ENCODE data around the gene JUN. TPM values are rescaled to one million over a fixed set of nuclear protein-coding genes. Genes with fewer than 3 reads are reported as not detected.

The JUN gene
- total and polyA plus RNA-seq, 2 donors from 2014 or later, result 41.8 to 109 TPM

- DNase-seq (peak in 2 of 5 donors; percentile 57 to 64), FAIRE-seq (no peak)
- H3K27ac ChIP-seq (ENCODE audit: low read depth in 2 of 2, low read length in 2 of 2), result no peak overlapping the region
- TF ChIP-seq CTCF (IDR thresholded peaks at IDR 0.05; ENCODE audit: borderline replicate concordance, extremely low read depth, insufficient read depth), result no peak
- no peak overlapping the region for H3K9ac ChIP-seq (ENCODE audit: low read length in 3 of 3)
- no peaks in the 10 kb centered on the region for H3K27me3 ChIP-seq (ENCODE audit: control insufficient read depth, insufficient read depth, low read length)
- no peaks in the 10 kb centered on the region for H3K9me3 ChIP-seq (ENCODE audit: control insufficient read depth in 2 of 3, insufficient read depth in 1 of 3, low read length in 3 of 3)
- H3K4me3 ChIP-seq (ENCODE audit: low read length in 3 of 3), result no peak overlapping the region
- peaks cover 0 to 3% (median 2%) of the 10 kb centered on the region in 3 donors for H3K4me1 ChIP-seq (ENCODE audit: control insufficient read depth in 2 of 3, insufficient read depth in 2 of 3, low read depth in 1 of 3, low read length in 3 of 3)
- H3K36me3 ChIP-seq (ENCODE audit: control insufficient read depth in 2 of 3, insufficient read depth in 3 of 3, low read length in 3 of 3), result peaks cover 0 to 5% (median 0%) of the 10 kb centered on the region in 3 donors
- intact Hi-C loops (cut with DNase I), result no loop called here
These were observed 4.6 kb downstream of the JUN start for GRCh38 chr1:58779059-58779754.

DNA sequence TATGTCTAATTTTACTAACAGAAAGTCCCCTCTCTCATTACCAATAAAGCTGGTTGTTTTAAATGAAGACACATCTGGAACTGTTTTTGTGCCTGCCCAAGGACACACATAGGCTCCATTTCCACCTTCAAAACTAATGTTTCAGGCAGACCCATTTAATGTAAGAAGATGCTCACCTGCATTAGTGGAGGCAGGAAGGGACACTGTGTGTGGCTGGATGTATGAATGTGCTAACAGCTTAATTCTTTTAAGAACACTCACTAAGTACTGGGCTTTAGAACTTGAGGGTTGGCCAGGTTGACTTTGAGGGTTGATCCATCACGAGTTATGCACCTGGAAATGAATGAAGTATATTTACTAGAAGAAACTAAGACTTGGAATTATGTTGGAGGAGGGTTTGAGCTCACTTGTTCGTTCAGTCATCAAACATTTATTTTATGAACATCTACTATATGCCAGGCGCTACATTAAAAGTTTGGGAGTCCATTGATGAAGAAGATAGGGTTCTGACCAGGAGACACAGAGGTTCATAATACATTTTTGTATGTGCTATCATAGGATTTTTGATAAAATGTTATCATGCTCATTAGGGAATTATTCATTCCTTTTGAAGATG lies 5.4 kb downstream of the JUN start:
- FAIRE-seq, result no peak
- intact Hi-C loops (cut with DNase I), result no loop called here
- H3K9ac ChIP-seq (ENCODE audit: low read length in 3 of 3), result no peak overlapping the region
- peaks cover 0 to 5% (median 0%) of the 10 kb centered on the region in 3 donors for H3K36me3 ChIP-seq (ENCODE audit: control insufficient read depth in 2 of 3, insufficient read depth in 3 of 3, low read length in 3 of 3)
- peak in 1 of 5 donors; percentile 53 for DNase-seq
- H3K4me3 ChIP-seq (ENCODE audit: low read length in 3 of 3), result no peak overlapping the region
- H3K9me3 ChIP-seq (ENCODE audit: control insufficient read depth in 2 of 3, insufficient read depth in 1 of 3, low read length in 3 of 3), result no peaks in the 10 kb centered on the region
- TF ChIP-seq CTCF (IDR thresholded peaks at IDR 0.05; ENCODE audit: borderline replicate concordance, extremely low read depth, insufficient read depth), result no peak
- H3K4me1 ChIP-seq (ENCODE audit: control insufficient read depth in 2 of 3, insufficient read depth in 2 of 3, low read depth in 1 of 3, low read length in 3 of 3), result peaks cover 0 to 7% (median 2%) of the 10 kb centered on the region in 3 donors
- H3K27ac ChIP-seq (ENCODE audit: low read depth in 2 of 2, low read length in 2 of 2), result no peak overlapping the region
- H3K27me3 ChIP-seq (ENCODE audit: control insufficient read depth, insufficient read depth, low read length), result no peaks in the 10 kb centered on the region

- FAIRE-seq, result no peak
- no peak overlapping the region for H3K27ac ChIP-seq (ENCODE audit: low read depth in 2 of 2, low read length in 2 of 2)
These were observed 9.8 kb downstream of the JUN start for GRCh38 chr1:58774027-58774426.

More at GRCh38 chr1:58774027-58774426, 9.8 kb downstream of the JUN start:
- DNase-seq, result no peak
- H3K4me3 ChIP-seq (ENCODE audit: low read length in 3 of 3), result no peak overlapping the region
- no peak for TF ChIP-seq CTCF (IDR thresholded peaks at IDR 0.05; ENCODE audit: borderline replicate concordance, extremely low read depth, insufficient read depth)
- intact Hi-C loops (cut with DNase I), result no loop called here
- no peaks in the 10 kb centered on the region for H3K36me3 ChIP-seq (ENCODE audit: control insufficient read depth in 2 of 3, insufficient read depth in 3 of 3, low read length in 3 of 3)
- H3K9ac ChIP-seq (ENCODE audit: low read length in 3 of 3), result no peak overlapping the region
- H3K9me3 ChIP-seq (ENCODE audit: control insufficient read depth in 2 of 3, insufficient read depth in 1 of 3, low read length in 3 of 3), result no peaks in the 10 kb centered on the region
- no peaks in the 10 kb centered on the region for H3K27me3 ChIP-seq (ENCODE audit: control insufficient read depth, insufficient read depth, low read length)
- peaks cover 0 to 10% (median 3%) of the 10 kb centered on the region in 3 donors for H3K4me1 ChIP-seq (ENCODE audit: control insufficient read depth in 2 of 3, insufficient read depth in 2 of 3, low read depth in 1 of 3, low read length in 3 of 3)

Measured in kidney (tissue), 14 donors.